SK-N-SH (cell line): ENCODE measurements around the gene CACNA2D3.

Source experiments
- RAD21 ChIP-seq: IDR thresholded peaks from 2 replicates; pipeline ENCODE4 v1.6.1; 2012; ENCODE audit warnings: mild to moderate bottlenecking, low read length
- TF ChIP-seq, protein P1 (sequence below): fragments of 200-600 bp; sonication (generic); IDR thresholded peaks from 2 replicates; pipeline ENCODE4 v1.6.1; 2017; ENCODE audit warnings: antibody characterized with exemption, mild to moderate bottlenecking, moderate library complexity
- TF ChIP-seq, protein P2 (sequence below): IDR thresholded peaks from 2 replicates; pipeline ENCODE4 v1.6.1; 2012; ENCODE audit warnings: mild to moderate bottlenecking, low read depth, low read length, moderate library complexity

DNA sequence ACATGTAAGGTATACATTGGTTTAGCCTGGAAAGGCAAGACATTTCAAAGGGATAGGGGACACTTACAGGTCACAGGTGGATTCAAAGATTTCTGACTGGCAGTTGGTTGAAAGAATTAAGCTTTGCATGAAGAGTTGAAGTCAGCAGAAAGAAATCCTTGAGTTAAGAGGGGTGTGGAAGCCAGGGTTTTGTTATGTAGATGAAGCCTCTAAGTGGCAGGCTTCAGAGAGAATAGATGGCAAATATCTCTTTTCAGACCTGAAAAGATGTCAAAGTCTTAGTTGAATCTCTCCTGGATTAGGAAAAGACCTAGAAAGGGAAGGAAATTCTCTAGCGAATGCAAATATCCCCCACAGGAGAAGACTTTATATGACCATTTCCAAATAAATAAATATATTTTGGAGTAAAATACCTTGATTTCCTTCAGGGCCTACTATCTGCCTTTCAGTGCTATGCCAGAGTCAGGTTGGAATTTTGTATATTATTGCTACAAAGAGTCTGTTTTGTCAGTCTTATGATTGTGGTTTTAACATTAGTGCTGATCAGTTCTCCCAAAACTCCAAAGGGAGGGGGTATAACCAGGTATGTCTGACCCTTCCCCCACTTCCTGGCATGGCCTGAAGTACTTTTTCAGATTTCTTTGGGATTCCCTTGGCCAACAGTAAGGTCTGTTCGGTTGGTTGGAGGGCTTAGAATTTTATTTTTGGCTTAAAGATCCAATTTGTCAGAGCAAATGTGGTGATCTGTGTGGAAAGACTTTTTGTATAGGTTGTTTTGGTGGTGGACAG, 519.1 kb downstream of the CACNA2D3 start:
- no peak for TF ChIP-seq RAD21
- TF ChIP-seq, protein P1, sequence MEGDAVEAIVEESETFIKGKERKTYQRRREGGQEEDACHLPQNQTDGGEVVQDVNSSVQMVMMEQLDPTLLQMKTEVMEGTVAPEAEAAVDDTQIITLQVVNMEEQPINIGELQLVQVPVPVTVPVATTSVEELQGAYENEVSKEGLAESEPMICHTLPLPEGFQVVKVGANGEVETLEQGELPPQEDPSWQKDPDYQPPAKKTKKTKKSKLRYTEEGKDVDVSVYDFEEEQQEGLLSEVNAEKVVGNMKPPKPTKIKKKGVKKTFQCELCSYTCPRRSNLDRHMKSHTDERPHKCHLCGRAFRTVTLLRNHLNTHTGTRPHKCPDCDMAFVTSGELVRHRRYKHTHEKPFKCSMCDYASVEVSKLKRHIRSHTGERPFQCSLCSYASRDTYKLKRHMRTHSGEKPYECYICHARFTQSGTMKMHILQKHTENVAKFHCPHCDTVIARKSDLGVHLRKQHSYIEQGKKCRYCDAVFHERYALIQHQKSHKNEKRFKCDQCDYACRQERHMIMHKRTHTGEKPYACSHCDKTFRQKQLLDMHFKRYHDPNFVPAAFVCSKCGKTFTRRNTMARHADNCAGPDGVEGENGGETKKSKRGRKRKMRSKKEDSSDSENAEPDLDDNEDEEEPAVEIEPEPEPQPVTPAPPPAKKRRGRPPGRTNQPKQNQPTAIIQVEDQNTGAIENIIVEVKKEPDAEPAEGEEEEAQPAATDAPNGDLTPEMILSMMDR, result no peak
- TF ChIP-seq, protein P2, sequence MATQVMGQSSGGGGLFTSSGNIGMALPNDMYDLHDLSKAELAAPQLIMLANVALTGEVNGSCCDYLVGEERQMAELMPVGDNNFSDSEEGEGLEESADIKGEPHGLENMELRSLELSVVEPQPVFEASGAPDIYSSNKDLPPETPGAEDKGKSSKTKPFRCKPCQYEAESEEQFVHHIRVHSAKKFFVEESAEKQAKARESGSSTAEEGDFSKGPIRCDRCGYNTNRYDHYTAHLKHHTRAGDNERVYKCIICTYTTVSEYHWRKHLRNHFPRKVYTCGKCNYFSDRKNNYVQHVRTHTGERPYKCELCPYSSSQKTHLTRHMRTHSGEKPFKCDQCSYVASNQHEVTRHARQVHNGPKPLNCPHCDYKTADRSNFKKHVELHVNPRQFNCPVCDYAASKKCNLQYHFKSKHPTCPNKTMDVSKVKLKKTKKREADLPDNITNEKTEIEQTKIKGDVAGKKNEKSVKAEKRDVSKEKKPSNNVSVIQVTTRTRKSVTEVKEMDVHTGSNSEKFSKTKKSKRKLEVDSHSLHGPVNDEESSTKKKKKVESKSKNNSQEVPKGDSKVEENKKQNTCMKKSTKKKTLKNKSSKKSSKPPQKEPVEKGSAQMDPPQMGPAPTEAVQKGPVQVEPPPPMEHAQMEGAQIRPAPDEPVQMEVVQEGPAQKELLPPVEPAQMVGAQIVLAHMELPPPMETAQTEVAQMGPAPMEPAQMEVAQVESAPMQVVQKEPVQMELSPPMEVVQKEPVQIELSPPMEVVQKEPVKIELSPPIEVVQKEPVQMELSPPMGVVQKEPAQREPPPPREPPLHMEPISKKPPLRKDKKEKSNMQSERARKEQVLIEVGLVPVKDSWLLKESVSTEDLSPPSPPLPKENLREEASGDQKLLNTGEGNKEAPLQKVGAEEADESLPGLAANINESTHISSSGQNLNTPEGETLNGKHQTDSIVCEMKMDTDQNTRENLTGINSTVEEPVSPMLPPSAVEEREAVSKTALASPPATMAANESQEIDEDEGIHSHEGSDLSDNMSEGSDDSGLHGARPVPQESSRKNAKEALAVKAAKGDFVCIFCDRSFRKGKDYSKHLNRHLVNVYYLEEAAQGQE, result no peak
